Gastrocnemius medialis (tissue), 4 donors: ENCODE measurements around the gene DHRS3.

Experiments
- CTCF ChIP-seq, 5 experiments: fragments of 450-650 bp in 3 of 5; fragments of 200-600 bp in 2 of 5; sonication (generic) in 2 of 5; IDR thresholded peaks in 4 of 5; conservative IDR thresholded peaks in 1 of 5; 1 replicate in 4 of 5; 2 replicates in 1 of 5; pipeline ENCODE4 v1.5.1; 2016 to 2019; ENCODE audit warnings: antibody characterized with exemption in 5 of 5, mild to moderate bottlenecking in 3 of 5, moderate library complexity in 3 of 5
- POLR2A ChIP-seq, 2 donors: fragments of 450-650 bp; IDR thresholded peaks; one replicate each; pipeline ENCODE4 v1.6.1; 2017; ENCODE audit warnings: antibody characterized with exemption in 2 of 2, mild to moderate bottlenecking in 2 of 2, moderate library complexity in 2 of 2

DNA sequence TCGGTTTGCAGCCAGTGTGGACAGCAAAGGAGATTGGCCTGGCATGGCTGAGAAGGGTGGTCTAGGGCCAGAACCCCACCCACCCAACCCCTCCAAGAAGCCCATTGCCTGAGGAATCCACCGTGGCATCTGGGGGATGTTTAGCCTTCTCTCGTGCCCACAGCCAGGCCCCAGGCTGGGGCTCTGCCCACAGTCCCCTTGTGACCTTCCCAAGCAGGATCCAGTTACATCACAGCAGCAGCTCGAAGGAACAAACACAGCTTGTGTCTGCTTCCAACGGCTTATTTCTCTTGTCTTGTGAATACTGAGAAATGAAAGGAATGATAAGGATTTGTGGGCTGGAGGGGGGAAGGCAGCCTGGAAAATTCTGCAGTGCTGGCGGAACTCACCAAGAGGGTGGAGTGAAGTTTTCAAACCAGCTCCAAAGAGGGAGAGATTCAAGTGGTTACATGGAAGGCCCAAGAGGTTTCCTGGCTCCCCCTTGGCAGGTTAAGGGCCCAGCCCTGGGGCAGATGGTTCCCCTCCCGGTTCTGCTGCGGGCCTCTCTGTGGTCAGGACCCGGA, 61.6 kb downstream of the DHRS3 start:
- no peak for TF ChIP-seq CTCF (IDR thresholded peaks at IDR 0.05 in 4 of 5, conservative IDR thresholded peaks at IDR 0.05 in 1 of 5)
- TF ChIP-seq POLR2A (IDR thresholded peaks at IDR 0.05) = no peak
